A549 (cell line): ENCODE data around the gene AKAP10. TPM values are rescaled to one million over a fixed set of nuclear protein-coding genes. Genes with fewer than 3 reads are reported as not detected.

Experiments
- ATAC-seq, 2 experiments: fragments of 200-7000 bp in 1 of 2; fragments of >200 bp in 1 of 2; cut with Nextera tagmentation in 1 of 2; cut with Tn5 transposase in 1 of 2; 3 replicates each; pipeline versions ENCODE4 v1.8.0 to v1.9.1; 2018 to 2020; ENCODE audit warnings: mild to moderate bottlenecking in 1 of 2, moderate library complexity in 1 of 2
- CTCF ChIA-PET: fragments of 300-600 bp; sonication (Branson Sonifier 250); formaldehyde crosslinking; extraction: SDS; loops from one replicate; lab custom pipeline; 2021; ENCODE audit warnings: antibody characterized with exemption, inconsistent platforms; lab: Yijun Ruan, JAX
- POLR2A ChIA-PET: fragments of 350-600 bp; formaldehyde crosslinking; extraction: SDS; loops from one replicate; lab custom pipeline; 2021; ENCODE audit warnings: antibody characterized with exemption, inconsistent platforms; lab: Yijun Ruan, JAX
- DNase-seq, 2 experiments: peaks; one replicate each; pipeline versions ENCODE4 v3.0.0 to v3.0.0-alpha.2; 2011 to 2016; ENCODE audit warnings: low read depth in 1 of 2, low spot score in 1 of 2
- FAIRE-seq: peaks from 2 replicates; lab custom pipeline; 2011; peaks lifted over from hg19 to GRCh38; lab: Jason Lieb, UNC
- H3K27ac ChIP-seq, 2 experiments: fragments of >200 bp; sonication (Bioruptor Twin); formaldehyde crosslinking; 3 replicates each; pipeline ENCODE4 v1.5.1; 2016 to 2017
- H3K4me1 ChIP-seq: fragments of >200 bp; sonication (Bioruptor Twin); formaldehyde crosslinking; 3 replicates; pipeline ENCODE4 v1.6.1; 2016
- H3K4me2 ChIP-seq: fragments of >200 bp; sonication (Bioruptor Twin); formaldehyde crosslinking; 3 replicates; pipeline ENCODE4 v1.6.1; 2016
- H3K4me3 ChIP-seq: fragments of >200 bp; sonication (Bioruptor Twin); formaldehyde crosslinking; 3 replicates; pipeline ENCODE4 v1.5.1; 2016
- H3K9me3 ChIP-seq: fragments of >200 bp; sonication (Bioruptor Twin); formaldehyde crosslinking; 3 replicates; pipeline ENCODE4 v1.6.1; 2016
- ATOH8 ChIP-seq: fragments of 250-450 bp; sonication (Bioruptor Pico); IDR thresholded peaks from 2 replicates; pipeline ENCODE4 v1.5.0; 2020; ENCODE audit warnings: low read depth, mild to moderate bottlenecking, moderate library complexity
- BCL3 ChIP-seq: fragments of >200 bp; sonication (Bioruptor Twin); formaldehyde crosslinking; IDR thresholded peaks from 3 replicates; pipeline ENCODE4 v1.6.1; 2016
- CBX2 ChIP-seq: fragments of 200-600 bp; sonication (generic); IDR thresholded peaks from 2 replicates; pipeline ENCODE4 v1.6.1; 2016; ENCODE audit warnings: low read depth, mild to moderate bottlenecking, borderline replicate concordance
- CHD4 ChIP-seq: fragments of 200-600 bp; sonication (generic); IDR thresholded peaks from 2 replicates; pipeline ENCODE4 v1.6.1; 2016; ENCODE audit warnings: antibody characterized with exemption, mild to moderate bottlenecking, borderline replicate concordance
- CTCF ChIP-seq: fragments of >200 bp; sonication (Bioruptor Twin); formaldehyde crosslinking; IDR thresholded peaks from 3 replicates; pipeline ENCODE4 v1.5.1; 2016
- E2F6 ChIP-seq: IDR thresholded peaks from 2 replicates; pipeline ENCODE4 v1.6.1; 2012; ENCODE audit warnings: low read depth, borderline replicate concordance
- EHF ChIP-seq: fragments of 250-450 bp; sonication (Bioruptor Pico); IDR thresholded peaks from 2 replicates; pipeline ENCODE4 v1.5.0; 2020; ENCODE audit warnings: mild to moderate bottlenecking
- ESRRA ChIP-seq: fragments of 150-350 bp; IDR thresholded peaks from 2 replicates; pipeline ENCODE4 v1.6.1; 2014; ENCODE audit warnings: mild to moderate bottlenecking, low read length, borderline replicate concordance
- FOXS1 ChIP-seq: fragments of 250-450 bp; sonication (Bioruptor Pico); IDR thresholded peaks from 2 replicates; pipeline ENCODE4 v1.5.0; 2020; ENCODE audit warnings: mild to moderate bottlenecking, moderate library complexity
- HDAC2 ChIP-seq: fragments of 200-600 bp; sonication (generic); IDR thresholded peaks from 2 replicates; pipeline ENCODE4 v1.6.1; 2016
- HES2 ChIP-seq: fragments of >200 bp; sonication (Bioruptor Twin); formaldehyde crosslinking; IDR thresholded peaks from 2 replicates; pipeline ENCODE4 v1.6.1; 2016
- JUN ChIP-seq, 2 experiments: fragments of >200 bp; sonication (Bioruptor Twin); formaldehyde crosslinking; IDR thresholded peaks; 2 replicates in 1 of 2; 3 replicates in 1 of 2; pipeline ENCODE4 v1.6.1; 2016 to 2017
- MAFK ChIP-seq: fragments of 450-650 bp; IDR thresholded peaks from 2 replicates; pipeline ENCODE4 v1.6.1; 2014; ENCODE audit not compliant: partially characterized antibody
- MAX ChIP-seq: IDR thresholded peaks from 2 replicates; pipeline ENCODE4 v1.6.1; 2012
- MAZ ChIP-seq: fragments of 150-350 bp; IDR thresholded peaks from 2 replicates; pipeline ENCODE4 v1.6.1; 2014; ENCODE audit warnings: antibody characterized with exemption, low read depth, low read length, borderline replicate concordance
- MYC ChIP-seq: IDR thresholded peaks from 2 replicates; pipeline ENCODE4 v1.6.1; 2012; ENCODE audit warnings: mild to moderate bottlenecking, inconsistent platforms, low read length, improper control_type of control experiment, borderline replicate concordance
- NFE2L2 ChIP-seq: fragments of 150-350 bp; conservative IDR thresholded peaks from 2 replicates; pipeline ENCODE4 v1.6.1; 2014; ENCODE audit warnings: low read length
- NR3C1 ChIP-seq: fragments of >200 bp; sonication (Bioruptor Twin); formaldehyde crosslinking; IDR thresholded peaks from 3 replicates; pipeline ENCODE4 v1.6.1; 2017
- PHF8 ChIP-seq: fragments of 200-600 bp; sonication (generic); IDR thresholded peaks from 2 replicates; pipeline ENCODE4 v1.6.1; 2016; ENCODE audit warnings: low read depth, mild to moderate bottlenecking, antibody characterized with exemption, moderate library complexity, borderline replicate concordance
- POLR2A ChIP-seq: IDR thresholded peaks from 2 replicates; pipeline ENCODE4 v1.6.1; 2012; ENCODE audit warnings: mild to moderate bottlenecking, low read length
- RAD21 ChIP-seq, 2 experiments: fragments of >200 bp in 1 of 2; sonication (Bioruptor Twin) in 1 of 2; formaldehyde crosslinking in 1 of 2; IDR thresholded peaks in 1 of 2; conservative IDR thresholded peaks in 1 of 2; 2 replicates in 1 of 2; 3 replicates in 1 of 2; pipeline ENCODE4 v1.6.1; 2012 to 2018; ENCODE audit warnings: inconsistent platforms in 1 of 2
- SMC3 ChIP-seq: fragments of >200 bp; sonication (Bioruptor Twin); formaldehyde crosslinking; IDR thresholded peaks from 3 replicates; pipeline ENCODE4 v1.6.1; 2018; ENCODE audit warnings: inconsistent platforms
- TFCP2L1 ChIP-seq: fragments of 250-450 bp; sonication (Bioruptor Pico); IDR thresholded peaks from 2 replicates; pipeline ENCODE4 v1.5.0; 2021; ENCODE audit warnings: mild to moderate bottlenecking
- ZC3H11A ChIP-seq: fragments of 450-650 bp; IDR thresholded peaks from 2 replicates; pipeline ENCODE4 v1.6.1; 2014; ENCODE audit warnings: antibody characterized with exemption, mild to moderate bottlenecking
- ZSCAN20 ChIP-seq: fragments of 250-450 bp; sonication (Bioruptor Pico); IDR thresholded peaks from 2 replicates; pipeline ENCODE4 v1.8.0; 2022; ENCODE audit warnings: mild to moderate bottlenecking, moderate library complexity
- WGBS: methylation state at CpG from one replicate; pipeline ENCODE4 v1.1.6; 2017; ENCODE audit errors: missing lambda C conversion rate; 5-methylcytosine and 5-hydroxymethylcytosine counted together
- polyA plus RNA-seq, 4 experiments: library from polyadenylated mRNA; depleted of rRNA in 3 of 4; stranded (reverse); fragments of >200 nt; fragmentation: RNase III in 1 of 4; extraction: RNeasy Plus Mini Kit Qiagen cat#74134 plus additional on column Dnase treatment in 1 of 4; gene quantifications; 2 replicates in 3 of 4; 3 replicates in 1 of 4; pipeline ENCODE4 v1.2.3, GENCODE V29; 2011 to 2017

AKAP10 gene
- polyA plus RNA-seq, 2 of the 4 experiments (the other 2 are of a cell fraction): 22.0 to 51.1 TPM

- Histone ChIP-seq H3K4me1 (peaks cover 15% of the 10 kb centered on the region; the same call in 2 of the 3 replicates), H3K27ac (peak overlapping the region; percentile 84 to 92), H3K4me2 (peak overlapping the region; percentile 83), H3K4me3 (peak overlapping the region; percentile 77), H3K9me3 (no peaks in the 10 kb centered on the region)
- CTCF ChIA-PET: interaction anchor here (0.6 to 2.8 kb wide), 13 partner anchors 9 to 255 kb away, joined by 3 to 15 read pairs (median 5); partner anchors contain the start of gene SPECC1
- DNase-seq (peak; percentile 76 to 81), ATAC-seq (peak; percentile 85 to 87), FAIRE-seq (no peak)
- 0% methylated on average over 14 of the region's 27 CpGs for WGBS
- TF ChIP-seq HDAC2: no peak
- peak; percentile 41 for TF ChIP-seq POLR2A
- TF ChIP-seq E2F6: 0 out of 2 replicates have a peak, but pooled peaks have one; percentile 43
- peak; percentile 73; the same call in 1 of the 2 replicates for TF ChIP-seq MAX
- TF ChIP-seq ZSCAN20: no peak
- peak; percentile 75; the same call in 1 of the 2 replicates for TF ChIP-seq TFCP2L1
- TF ChIP-seq RAD21 (conservative IDR thresholded peaks at IDR 0.05 in 1 of 2, IDR thresholded peaks at IDR 0.05 in 1 of 2): peak in 1 of 2 experiments; percentile 21; a peak in 1 of 5 replicates
- TF ChIP-seq CTCF: peak; percentile 34; the same call in 2 of the 3 replicates
- POLR2A ChIA-PET: interaction anchor here (0.6 to 2.5 kb wide), 3 partner anchors 13 to 489 kb away, joined by 3 to 11 read pairs (median 3); partner anchors contain the start of genes MAPK7 and SPECC1
Observed at GRCh38 chr17:19867079-19867328, 110.6 kb downstream of the AKAP10 start.

- ATAC-seq (no peak), DNase-seq (no peak), FAIRE-seq (peak; percentile 80)
- CTCF ChIA-PET: interaction anchor here (0.9 to 1.8 kb wide), 3 partner anchors 9 to 70 kb away, joined by 4 read pairs; no protein-coding TSS in a partner anchor
- 83% methylated on average over 3 of the region's 3 CpGs for WGBS
- Histone ChIP-seq H3K27ac (no peak overlapping the region), H3K9me3 (no peaks in the 10 kb centered on the region), H3K4me2 (0 out of 3 replicates have a peak overlapping the region, but pooled peaks have one; percentile 83), H3K4me3 (no peak overlapping the region), H3K4me1 (peaks cover 15% of the 10 kb centered on the region; the same call in 2 of the 3 replicates)
- POLR2A ChIA-PET: no interaction called here
- TF ChIP-seq NFE2L2 (no peak), FOXS1 (CRISPR knock-in tag) (no peak), NR3C1 (no peak), ESRRA (no peak), MYC (no peak), HES2 (no peak), ATOH8 (no peak), ZC3H11A (no peak), SMC3 (no peak), JUN (IDR thresholded peaks at IDR 0.05) (no peak), MAFK (no peak), CHD4 (no peak), BCL3 (no peak), PHF8 (no peak), MAZ (no peak), EHF (CRISPR knock-in tag) (no peak), TFCP2L1 (no peak), CBX2 (no peak)
Observed at GRCh38 chr17:19865021-19865420, 112.6 kb downstream of the AKAP10 start.
